Frontal cortex (tissue), 4 donors: ENCODE measurements around the gene INTS4. TPM values are rescaled to one million over a fixed set of nuclear protein-coding genes. Genes with fewer than 3 reads are reported as not detected.
A peak's percentile ranks its signal among the peaks of the same experiment; 100 is the strongest.
"Not testable (repeated sequence)": the region's sequence is repeated elsewhere in the genome, so short reads cannot be mapped to it uniquely, and the experiment has no call there.

Experiments used
- DNase-seq, 2 donors: peaks; one replicate each; pipeline ENCODE4 v3.0.0; 2012; ENCODE audit warnings: low spot score in 2 of 2
- FAIRE-seq: peaks from 2 replicates; lab custom pipeline; 2012; peaks lifted over from hg19 to GRCh38; lab: Jason Lieb, UNC
- total RNA-seq: library from RNA; depleted of rRNA; stranded (reverse); fragments of >200 nt; gene quantifications from one replicate; pipeline ENCODE4 v1.2.3, GENCODE V29; 2014
- donor health status: control.
- donor health status: control.
- donor health status: control.

The INTS4 gene
- total RNA-seq, 1 donor from 2014 or later: 46.9 TPM

GRCh38 chr11:78027759-78028158 is 33.3 kb upstream of the INTS4 start:
- no peak for DNase-seq
- FAIRE-seq: no peak

GRCh38 chr11:78025378-78025777 is 30.9 kb upstream of the INTS4 start:
- no peak for FAIRE-seq
- no peak for DNase-seq

- DNase-seq: no peak
- no peak for FAIRE-seq
These were observed 29.0 kb upstream of the INTS4 start for GRCh38 chr11:78023426-78023825.

GRCh38 chr11:78022397-78023396 is 28.2 kb upstream of the INTS4 start, which contains the start of gene KCTD14:
TSS of gene KCTD14 (minus strand) at chr11:78023276. CDS start at chr11:78023249, 27 bp downstream.
- FAIRE-seq (no peak), DNase-seq (no peak)

- no peak for DNase-seq
- FAIRE-seq: no peak
These were observed 27.1 kb upstream of the INTS4 start for GRCh38 chr11:78021611-78022010.

GRCh38 chr11:78020246-78020645 is 25.8 kb upstream of the INTS4 start:
- no peak for FAIRE-seq
- DNase-seq: peak in 1 of 2 donors; percentile 29

GRCh38 chr11:78019808-78020207 is 25.3 kb upstream of the INTS4 start:
- DNase-seq (no peak), FAIRE-seq (no peak)

GRCh38 chr11:78015878-78016277 is 21.4 kb upstream of the INTS4 start:
- no peak for FAIRE-seq

GRCh38 chr11:78014937-78015520 is 20.6 kb upstream of the INTS4 start:
- DNase-seq, FAIRE-seq: not testable (repeated sequence)

More at GRCh38 chr11:78015878-78016277, 21.4 kb upstream of the INTS4 start:
- no peak for DNase-seq

- DNase-seq (no peak), FAIRE-seq (no peak)
These were observed 16.8 kb upstream of the INTS4 start for GRCh38 chr11:78011301-78011700.

GRCh38 chr11:78010755-78011154 is 16.3 kb upstream of the INTS4 start:
- no peak for FAIRE-seq
- no peak for DNase-seq

GRCh38 chr11:78010304-78010703 is 15.8 kb upstream of the INTS4 start:
- FAIRE-seq (no peak), DNase-seq (no peak)

GRCh38 chr11:78009062-78009461 is 14.6 kb upstream of the INTS4 start:
- DNase-seq (no peak), FAIRE-seq (no peak)

GRCh38 chr11:78000193-78000592 is 5.7 kb upstream of the INTS4 start:
- FAIRE-seq (no peak), DNase-seq (no peak)

GRCh38 chr11:77999446-78000030 is 5.1 kb upstream of the INTS4 start:
- FAIRE-seq (no peak), DNase-seq (no peak)

- no peak for DNase-seq
- FAIRE-seq: no peak
These were observed 566 bp downstream of the INTS4 start for GRCh38 chr11:77993902-77994301.

- FAIRE-seq: no peak
These were observed 3.5 kb downstream of the INTS4 start for GRCh38 chr11:77990981-77991380.

GRCh38 chr11:77986456-77986855 is 8.0 kb downstream of the INTS4 start:
- not testable (repeated sequence) for FAIRE-seq, DNase-seq

More at GRCh38 chr11:77990981-77991380, 3.5 kb downstream of the INTS4 start:
- no peak for DNase-seq

GRCh38 chr11:77981346-77981947 is 13.0 kb downstream of the INTS4 start:
- FAIRE-seq (no peak), DNase-seq (no peak)

- no peak for DNase-seq
- FAIRE-seq: no peak
These were observed 26.1 kb downstream of the INTS4 start for GRCh38 chr11:77968337-77968736.
